GM21360 (cell line): ENCODE data around the gene ZNF19.

ENCODE experiments used
- ATAC-seq: cut with Tn5 transposase; IDR thresholded peaks from one replicate; pipeline ENCODE4 v1.9.1; 2021; ENCODE audit warnings: mild to moderate bottlenecking, moderate library complexity; ENCODE audit not compliant: unreplicated experiment

The ZNF19 gene

GRCh38 chr16:71491054-71491453, 1.9 kb upstream of the ZNF19 start:
- no peak for ATAC-seq

GRCh38 chr16:71490361-71490760, 1.2 kb upstream of the ZNF19 start:
- no peak for ATAC-seq

GRCh38 chr16:71484006-71484893, 4.9 kb downstream of the ZNF19 start:
- ATAC-seq: peak; percentile 78

- no peak for ATAC-seq
Observed at GRCh38 chr16:71482569-71482968, 6.6 kb downstream of the ZNF19 start.

GRCh38 chr16:71480956-71481355, 8.2 kb downstream of the ZNF19 start:
- no peak for ATAC-seq

- no peak for ATAC-seq
Observed at GRCh38 chr16:71479420-71479819, 9.7 kb downstream of the ZNF19 start.

GRCh38 chr16:71476457-71477124, 12.5 kb downstream of the ZNF19 start:
- ATAC-seq: no peak

GRCh38 chr16:71474864-71475263, 14.3 kb downstream of the ZNF19 start:
- ATAC-seq: no peak

GRCh38 chr16:71473891-71474290, 15.2 kb downstream of the ZNF19 start:
- no peak for ATAC-seq

- no peak for ATAC-seq
Observed at GRCh38 chr16:71472931-71473330, 16.2 kb downstream of the ZNF19 start.

GRCh38 chr16:71472051-71472450, 17.1 kb downstream of the ZNF19 start:
- ATAC-seq: no peak

GRCh38 chr16:71467810-71468209, 21.3 kb downstream of the ZNF19 start:
- no peak for ATAC-seq

- no peak for ATAC-seq
Observed at GRCh38 chr16:71464231-71464630, 24.9 kb downstream of the ZNF19 start.

GRCh38 chr16:71461686-71462648, 27.2 kb downstream of the ZNF19 start, which contains the start of gene ZNF23:
ZNF23 (minus strand) TSS chr16:71462247; CDS start chr16:71456796, 5,451 bp downstream.
- peak; percentile 90 for ATAC-seq

- no peak for ATAC-seq
Observed at GRCh38 chr16:71460941-71461340, 28.2 kb downstream of the ZNF19 start.

- ATAC-seq: no peak
Observed at GRCh38 chr16:71460236-71460635, 28.9 kb downstream of the ZNF19 start.

GRCh38 chr16:71459510-71459909, 29.6 kb downstream of the ZNF19 start:
- ATAC-seq: no peak

GRCh38 chr16:71456801-71457200, 32.3 kb downstream of the ZNF19 start:
- no peak for ATAC-seq

- no peak for ATAC-seq
Observed at GRCh38 chr16:71453036-71453435, 36.1 kb downstream of the ZNF19 start.

GRCh38 chr16:71449020-71449419, 40.1 kb downstream of the ZNF19 start:
- no peak for ATAC-seq

GRCh38 chr16:71448274-71448866, 40.8 kb downstream of the ZNF19 start:
- no peak for ATAC-seq
